GM23338 (cell line): ENCODE results near the gene LAGE3. TPM values are rescaled to one million over a fixed set of nuclear protein-coding genes. Genes with fewer than 3 reads are reported as not detected.

Experiments
- ATAC-seq: fragments of 200-7000 bp; cut with Tn5 transposase; 3 replicates; pipeline ENCODE4 v1.9.1; 2020
- DNase-seq: peaks from one replicate; pipeline ENCODE4 v3.0.0-alpha.2; 2015; ENCODE audit warnings: low spot score
- H2AFZ ChIP-seq: fragments of 200-600 bp; sonication (generic); 2 replicates; pipeline ENCODE4 v1.8.0; 2016; ENCODE audit warnings: antibody characterized with exemption, mild to moderate bottlenecking, moderate library complexity
- H3F3A ChIP-seq: fragments of 200-600 bp; sonication (generic); replicated peaks from 2 replicates; pipeline ENCODE4 v1.8.0; 2017; ENCODE audit warnings: antibody characterized with exemption, mixed run types, low read depth
- H3K27ac ChIP-seq: fragments of 200-600 bp; sonication (generic); 2 replicates; pipeline ENCODE4 v1.6.1; 2016; ENCODE audit warnings: low read depth
- H3K27me3 ChIP-seq: fragments of 200-600 bp; sonication (generic); 2 replicates; pipeline ENCODE4 v1.8.0; 2016; ENCODE audit warnings: mild to moderate bottlenecking, mixed run types, moderate library complexity; ENCODE audit not compliant: insufficient read depth
- H3K36me3 ChIP-seq: fragments of 200-600 bp; sonication (generic); 2 replicates; pipeline ENCODE4 v1.8.0; 2016; ENCODE audit warnings: mild to moderate bottlenecking; ENCODE audit not compliant: insufficient read depth
- H3K4me1 ChIP-seq: fragments of 200-600 bp; sonication (generic); 2 replicates; pipeline ENCODE4 v1.8.0; 2016; ENCODE audit warnings: mild to moderate bottlenecking, moderate library complexity; ENCODE audit not compliant: insufficient read depth
- H3K4me2 ChIP-seq: fragments of 200-600 bp; sonication (generic); 2 replicates; pipeline ENCODE4 v1.7.1; 2017; ENCODE audit warnings: mixed run types
- H3K4me3 ChIP-seq: fragments of 200-600 bp; sonication (generic); 2 replicates; pipeline ENCODE4 v1.6.1; 2016; ENCODE audit warnings: mixed run types
- H3K79me2 ChIP-seq: fragments of 200-600 bp; sonication (generic); replicated peaks from 2 replicates; pipeline ENCODE4 v1.8.0; 2017; ENCODE audit warnings: mild to moderate bottlenecking; ENCODE audit not compliant: insufficient read depth
- H3K9me2 ChIP-seq: fragments of 200-600 bp; sonication (generic); 2 replicates; pipeline ENCODE4 v1.8.0; 2017; ENCODE audit not compliant: insufficient read depth
- H4K20me1 ChIP-seq: fragments of 200-600 bp; sonication (generic); replicated peaks from 2 replicates; pipeline ENCODE4 v1.8.0; 2017; ENCODE audit warnings: mild to moderate bottlenecking; ENCODE audit not compliant: insufficient read depth
- H3K27ac Mint-ChIP-seq: 2 replicates; pipeline ENCODE4 v1.8.0; 2020; ENCODE audit warnings: inconsistent platforms, mild to moderate bottlenecking, moderate library complexity, mixed read lengths
- H3K27me3 Mint-ChIP-seq: 3 replicates; pipeline ENCODE4 v1.8.0; 2022; ENCODE audit warnings: low read depth, mild to moderate bottlenecking, moderate library complexity, mixed read lengths, inconsistent platforms; ENCODE audit not compliant: insufficient read depth, poor library complexity
- H3K36me3 Mint-ChIP-seq: 3 replicates; pipeline ENCODE4 v1.8.0; 2021; ENCODE audit warnings: low read depth, mild to moderate bottlenecking, inconsistent platforms, moderate library complexity, mixed read lengths
- H3K4me1 Mint-ChIP-seq: 3 replicates; pipeline ENCODE4 v1.8.0; 2020; ENCODE audit warnings: mild to moderate bottlenecking, inconsistent platforms, mixed read lengths
- H3K4me3 Mint-ChIP-seq: 3 replicates; pipeline ENCODE4 v1.8.0; 2021; ENCODE audit warnings: moderate library complexity, mild to moderate bottlenecking, inconsistent platforms, mixed read lengths
- H3K9me3 Mint-ChIP-seq: 3 replicates; pipeline ENCODE4 v1.8.0; 2020; ENCODE audit warnings: moderate library complexity, mild to moderate bottlenecking, inconsistent platforms, mixed read lengths
- CREB1 ChIP-seq: fragments of 250-450 bp; sonication (Bioruptor Pico); IDR thresholded peaks from 2 replicates; pipeline ENCODE4 v1.5.0; 2020; ENCODE audit warnings: low read depth, mild to moderate bottlenecking, moderate library complexity
- CTCF ChIP-seq, 2 experiments: fragments of 200-600 bp in 1 of 2; sonication (generic) in 1 of 2; conservative IDR thresholded peaks; 2 replicates each; pipeline versions ENCODE4 v1.5.1 to v1.6.1; 2016 to 2017; ENCODE audit warnings: antibody characterized with exemption in 2 of 2, low read depth in 2 of 2, mild to moderate bottlenecking in 2 of 2, moderate library complexity in 1 of 2
- EZH2 ChIP-seq: fragments of 200-600 bp; sonication (generic); IDR thresholded peaks from one replicate; pipeline ENCODE4 v1.8.0; 2017; ENCODE audit warnings: antibody characterized with exemption, mild to moderate bottlenecking, low read depth; ENCODE audit not compliant: unreplicated experiment
- JUNB ChIP-seq: IDR thresholded peaks from one replicate; pipeline ENCODE4 v1.6.1; 2016; ENCODE audit warnings: antibody characterized with exemption; ENCODE audit not compliant: unreplicated experiment
- REST ChIP-seq: IDR thresholded peaks from one replicate; pipeline ENCODE4 v1.6.1; 2018; ENCODE audit warnings: antibody characterized with exemption; ENCODE audit not compliant: unreplicated experiment
- polyA plus RNA-seq: library from polyadenylated mRNA; unstranded; fragments of >200 nt; fragmentation: Nextera tagmentation; extraction: Ambion mirVana; gene quantifications from 2 replicates; pipeline ENCODE4 v1.2.1, GENCODE V29; 2016
- total RNA-seq: library from RNA; depleted of rRNA; stranded (reverse); fragments of >200 nt; shearing (Covaris generic); gene quantifications from 2 replicates; pipeline ENCODE4 v1.2.3, GENCODE V29; 2014
- TF ChIP-seq, protein P1 (sequence below): IDR thresholded peaks from 2 replicates; pipeline ENCODE4 v1.6.1; 2016; ENCODE audit warnings: antibody characterized with exemption
- TF ChIP-seq, protein P2 (sequence below): fragments of 250-450 bp; sonication (Bioruptor Pico); IDR thresholded peaks from 2 replicates; pipeline ENCODE4 v1.5.0; 2020; ENCODE audit warnings: mild to moderate bottlenecking, moderate library complexity

The LAGE3 gene
- total and polyA plus RNA-seq, 2 experiments from 2014 or later = 71.0 to 84.5 TPM

GRCh38 chrX:154467556-154467955 is 11.5 kb downstream of the LAGE3 start:
- peaks cover 2% of the 10 kb centered on the region for H3K27me3 Mint-ChIP-seq
- ATAC-seq = no peak
- TF ChIP-seq, protein P1, sequence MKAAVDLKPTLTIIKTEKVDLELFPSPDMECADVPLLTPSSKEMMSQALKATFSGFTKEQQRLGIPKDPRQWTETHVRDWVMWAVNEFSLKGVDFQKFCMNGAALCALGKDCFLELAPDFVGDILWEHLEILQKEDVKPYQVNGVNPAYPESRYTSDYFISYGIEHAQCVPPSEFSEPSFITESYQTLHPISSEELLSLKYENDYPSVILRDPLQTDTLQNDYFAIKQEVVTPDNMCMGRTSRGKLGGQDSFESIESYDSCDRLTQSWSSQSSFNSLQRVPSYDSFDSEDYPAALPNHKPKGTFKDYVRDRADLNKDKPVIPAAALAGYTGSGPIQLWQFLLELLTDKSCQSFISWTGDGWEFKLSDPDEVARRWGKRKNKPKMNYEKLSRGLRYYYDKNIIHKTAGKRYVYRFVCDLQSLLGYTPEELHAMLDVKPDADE = no peak

GRCh38 chrX:154466907-154467306 is 12.2 kb downstream of the LAGE3 start:
- H4K20me1 ChIP-seq = no peaks in the 10 kb centered on the region; the same call in 1 of the 2 replicates

More at GRCh38 chrX:154467556-154467955, 11.5 kb downstream of the LAGE3 start:
- Histone ChIP-seq H3K4me3 (no peak overlapping the region), H2AFZ (no peak overlapping the region), H3K27ac (no peak overlapping the region), H3K9me2 (no peaks in the 10 kb centered on the region), H3K27me3 (no peaks in the 10 kb centered on the region), H3K4me2 (no peak overlapping the region), H3F3A (no peaks in the 10 kb centered on the region), H3K36me3 (no peaks in the 10 kb centered on the region), H4K20me1 (no peaks in the 10 kb centered on the region; the same call in 1 of the 2 replicates), H3K4me1 (no peaks in the 10 kb centered on the region), H3K79me2 (no peaks in the 10 kb centered on the region)
- Mint-ChIP-seq H3K9me3 (no peaks in the 10 kb centered on the region), H3K36me3 (peaks cover 7% of the 10 kb centered on the region; the same call in 2 of the 3 replicates), H3K4me3 (no peak overlapping the region), H3K27ac (no peak overlapping the region), H3K4me1 (no peaks in the 10 kb centered on the region)
- DNase-seq = no peak

More at GRCh38 chrX:154466907-154467306, 12.2 kb downstream of the LAGE3 start:
- H3K9me3 Mint-ChIP-seq = no peaks in the 10 kb centered on the region
- peaks cover 8% of the 10 kb centered on the region for H3K36me3 Mint-ChIP-seq
- Histone ChIP-seq H3F3A (no peaks in the 10 kb centered on the region), H3K4me1 (no peaks in the 10 kb centered on the region), H2AFZ (no peak overlapping the region), H3K4me3 (no peak overlapping the region), H3K9me2 (no peaks in the 10 kb centered on the region), H3K79me2 (no peaks in the 10 kb centered on the region), H3K27ac (no peak overlapping the region), H3K36me3 (no peaks in the 10 kb centered on the region), H3K4me2 (no peak overlapping the region), H3K27me3 (no peaks in the 10 kb centered on the region)
- TF ChIP-seq EZH2 = no peak
- no peak for TF ChIP-seq REST
- TF ChIP-seq, protein P2, sequence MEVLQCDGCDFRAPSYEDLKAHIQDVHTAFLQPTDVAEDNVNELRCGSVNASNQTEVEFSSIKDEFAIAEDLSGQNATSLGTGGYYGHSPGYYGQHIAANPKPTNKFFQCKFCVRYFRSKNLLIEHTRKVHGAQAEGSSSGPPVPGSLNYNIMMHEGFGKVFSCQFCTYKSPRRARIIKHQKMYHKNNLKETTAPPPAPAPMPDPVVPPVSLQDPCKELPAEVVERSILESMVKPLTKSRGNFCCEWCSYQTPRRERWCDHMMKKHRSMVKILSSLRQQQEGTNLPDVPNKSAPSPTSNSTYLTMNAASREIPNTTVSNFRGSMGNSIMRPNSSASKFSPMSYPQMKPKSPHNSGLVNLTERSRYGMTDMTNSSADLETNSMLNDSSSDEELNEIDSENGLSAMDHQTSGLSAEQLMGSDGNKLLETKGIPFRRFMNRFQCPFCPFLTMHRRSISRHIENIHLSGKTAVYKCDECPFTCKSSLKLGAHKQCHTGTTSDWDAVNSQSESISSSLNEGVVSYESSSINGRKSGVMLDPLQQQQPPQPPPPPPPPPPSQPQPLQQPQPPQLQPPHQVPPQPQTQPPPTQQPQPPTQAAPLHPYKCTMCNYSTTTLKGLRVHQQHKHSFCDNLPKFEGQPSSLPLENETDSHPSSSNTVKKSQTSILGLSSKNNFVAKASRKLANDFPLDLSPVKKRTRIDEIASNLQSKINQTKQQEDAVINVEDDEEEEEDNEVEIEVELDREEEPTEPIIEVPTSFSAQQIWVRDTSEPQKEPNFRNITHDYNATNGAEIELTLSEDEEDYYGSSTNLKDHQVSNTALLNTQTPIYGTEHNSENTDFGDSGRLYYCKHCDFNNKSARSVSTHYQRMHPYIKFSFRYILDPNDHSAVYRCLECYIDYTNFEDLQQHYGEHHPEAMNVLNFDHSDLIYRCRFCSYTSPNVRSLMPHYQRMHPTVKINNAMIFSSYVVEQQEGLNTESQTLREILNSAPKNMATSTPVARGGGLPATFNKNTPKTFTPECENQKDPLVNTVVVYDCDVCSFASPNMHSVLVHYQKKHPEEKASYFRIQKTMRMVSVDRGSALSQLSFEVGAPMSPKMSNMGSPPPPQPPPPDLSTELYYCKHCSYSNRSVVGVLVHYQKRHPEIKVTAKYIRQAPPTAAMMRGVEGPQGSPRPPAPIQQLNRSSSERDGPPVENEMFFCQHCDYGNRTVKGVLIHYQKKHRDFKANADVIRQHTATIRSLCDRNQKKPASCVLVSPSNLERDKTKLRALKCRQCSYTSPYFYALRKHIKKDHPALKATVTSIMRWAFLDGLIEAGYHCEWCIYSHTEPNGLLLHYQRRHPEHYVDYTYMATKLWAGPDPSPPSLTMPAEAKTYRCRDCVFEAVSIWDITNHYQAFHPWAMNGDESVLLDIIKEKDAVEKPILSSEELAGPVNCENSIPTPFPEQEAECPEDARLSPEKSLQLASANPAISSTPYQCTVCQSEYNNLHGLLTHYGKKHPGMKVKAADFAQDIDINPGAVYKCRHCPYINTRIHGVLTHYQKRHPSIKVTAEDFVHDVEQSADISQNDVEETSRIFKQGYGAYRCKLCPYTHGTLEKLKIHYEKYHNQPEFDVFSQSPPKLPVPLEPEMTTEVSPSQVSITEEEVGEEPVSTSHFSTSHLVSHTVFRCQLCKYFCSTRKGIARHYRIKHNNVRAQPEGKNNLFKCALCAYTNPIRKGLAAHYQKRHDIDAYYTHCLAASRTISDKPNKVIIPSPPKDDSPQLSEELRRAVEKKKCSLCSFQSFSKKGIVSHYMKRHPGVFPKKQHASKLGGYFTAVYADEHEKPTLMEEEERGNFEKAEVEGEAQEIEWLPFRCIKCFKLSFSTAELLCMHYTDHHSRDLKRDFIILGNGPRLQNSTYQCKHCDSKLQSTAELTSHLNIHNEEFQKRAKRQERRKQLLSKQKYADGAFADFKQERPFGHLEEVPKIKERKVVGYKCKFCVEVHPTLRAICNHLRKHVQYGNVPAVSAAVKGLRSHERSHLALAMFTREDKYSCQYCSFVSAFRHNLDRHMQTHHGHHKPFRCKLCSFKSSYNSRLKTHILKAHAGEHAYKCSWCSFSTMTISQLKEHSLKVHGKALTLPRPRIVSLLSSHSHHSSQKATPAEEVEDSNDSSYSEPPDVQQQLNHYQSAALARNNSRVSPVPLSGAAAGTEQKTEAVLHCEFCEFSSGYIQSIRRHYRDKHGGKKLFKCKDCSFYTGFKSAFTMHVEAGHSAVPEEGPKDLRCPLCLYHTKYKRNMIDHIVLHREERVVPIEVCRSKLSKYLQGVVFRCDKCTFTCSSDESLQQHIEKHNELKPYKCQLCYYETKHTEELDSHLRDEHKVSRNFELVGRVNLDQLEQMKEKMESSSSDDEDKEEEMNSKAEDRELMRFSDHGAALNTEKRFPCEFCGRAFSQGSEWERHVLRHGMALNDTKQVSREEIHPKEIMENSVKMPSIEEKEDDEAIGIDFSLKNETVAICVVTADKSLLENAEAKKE (CRISPR knock-in tag) = no peak
- no peak for TF ChIP-seq JUNB
- no peak for TF ChIP-seq CTCF (conservative IDR thresholded peaks at IDR 0.05; ENCODE audit: low read depth in 2 of 2)
- TF ChIP-seq CREB1 (CRISPR knock-in tag) = no peak
- peaks cover 2% of the 10 kb centered on the region for H3K27me3 Mint-ChIP-seq
- H3K4me3 Mint-ChIP-seq = no peak overlapping the region
- no peaks in the 10 kb centered on the region for H3K4me1 Mint-ChIP-seq
- DNase-seq (no peak), ATAC-seq (no peak)
- no peak overlapping the region for H3K27ac Mint-ChIP-seq
